Aorta (tissue), 5 donors: ENCODE results near the gene TRIM62. TPM values are rescaled to one million over a fixed set of nuclear protein-coding genes. Genes with fewer than 3 reads are reported as not detected.
A peak's percentile ranks its signal among the peaks of the same experiment; 100 is the strongest.
"Not testable (repeated sequence)": the region's sequence is repeated elsewhere in the genome, so short reads cannot be mapped to it uniquely, and the experiment has no call there.

Experiments used
- ATAC-seq: fragments of 200-7000 bp; cut with Tn5 transposase; one replicate; pipeline ENCODE4 v1.9.1; 2022; ENCODE audit warnings: moderate library complexity; ENCODE audit not compliant: low FRiP score
- DNase-seq, 2 donors: peaks; one replicate each; pipeline ENCODE4 v3.0.0-alpha.2; 2020
- H3K27ac ChIP-seq, 2 donors: one replicate each; pipeline ENCODE4 v1.5.1; 2013; ENCODE audit warnings: low read length in 2 of 2, mild to moderate bottlenecking in 2 of 2, moderate library complexity in 2 of 2, control low read depth in 1 of 2, inconsistent platforms in 1 of 2, low read depth in 1 of 2
- H3K27me3 ChIP-seq, 2 donors: one replicate each; pipeline ENCODE4 v1.6.1; 2013; ENCODE audit warnings: control low read depth in 1 of 2, low read length in 1 of 2, mild to moderate bottlenecking in 1 of 2, moderate library complexity in 1 of 2; ENCODE audit not compliant: insufficient read depth in 2 of 2, control insufficient read depth in 1 of 2
- H3K36me3 ChIP-seq, 2 donors: one replicate each; pipeline ENCODE4 v1.6.1; 2013; ENCODE audit warnings: control low read depth in 1 of 2, low read length in 1 of 2, mild to moderate bottlenecking in 1 of 2; ENCODE audit not compliant: insufficient read depth in 2 of 2, control insufficient read depth in 1 of 2
- H3K4me1 ChIP-seq, 2 donors: one replicate each; pipeline ENCODE4 v1.6.1; 2013; ENCODE audit warnings: low read length in 2 of 2, control low read depth in 1 of 2, mild to moderate bottlenecking in 1 of 2, moderate library complexity in 1 of 2; ENCODE audit not compliant: insufficient read depth in 2 of 2, control insufficient read depth in 1 of 2
- H3K4me3 ChIP-seq, 2 donors: one replicate each; pipeline ENCODE4 v1.5.1; 2013; ENCODE audit warnings: low read length in 2 of 2, control low read depth in 1 of 2, mild to moderate bottlenecking in 1 of 2
- H3K9me3 ChIP-seq: one replicate; pipeline ENCODE4 v1.6.1; 2013; ENCODE audit warnings: mild to moderate bottlenecking, low read length; ENCODE audit not compliant: control insufficient read depth
- WGBS, 2 donors: extraction: QIAGEN DNeasy Blood & Tissue Kit; methylation state at CpG; one replicate each; pipeline ENCODE4 v1.1.7; 2013; 5-methylcytosine and 5-hydroxymethylcytosine counted together
- intact Hi-C, 2 donors: fragments of 100-400 bp; cut with DNase I; formaldehyde crosslinking; loops; one replicate each; pipeline versions ENCODE4 v1.14.2 to v1.15.0; 2022
- polyA plus RNA-seq, 2 donors: library from polyadenylated mRNA; stranded (reverse); fragments of 200-250 nt; gene quantifications; one replicate each; pipeline ENCODE4 v1.2.3, GENCODE V29; 2013
- total RNA-seq, 2 donors: library from RNA; stranded (reverse); fragmentation: NEBNext Ultra II Directional; extraction: Animal tissue kit (Norgen Biotek cat#: 25700); gene quantifications; one replicate each; pipeline ENCODE4 v1.2.1, GENCODE V29; 2021
- donor health status: healthy with polysubstance abuse.
- donor health status: Bipolar disorder and iron deficiency.
- donor health status: DM: no; HTN: no; CAD: no.
- donor health status: DM: no; HTN: no; CAD: no.
- donor health status: DM: yes; HTN: yes; CAD: no.

TRIM62 gene
- total and polyA plus RNA-seq, 4 donors = 1.0 to 8.0 (median 6.7) TPM

DNA sequence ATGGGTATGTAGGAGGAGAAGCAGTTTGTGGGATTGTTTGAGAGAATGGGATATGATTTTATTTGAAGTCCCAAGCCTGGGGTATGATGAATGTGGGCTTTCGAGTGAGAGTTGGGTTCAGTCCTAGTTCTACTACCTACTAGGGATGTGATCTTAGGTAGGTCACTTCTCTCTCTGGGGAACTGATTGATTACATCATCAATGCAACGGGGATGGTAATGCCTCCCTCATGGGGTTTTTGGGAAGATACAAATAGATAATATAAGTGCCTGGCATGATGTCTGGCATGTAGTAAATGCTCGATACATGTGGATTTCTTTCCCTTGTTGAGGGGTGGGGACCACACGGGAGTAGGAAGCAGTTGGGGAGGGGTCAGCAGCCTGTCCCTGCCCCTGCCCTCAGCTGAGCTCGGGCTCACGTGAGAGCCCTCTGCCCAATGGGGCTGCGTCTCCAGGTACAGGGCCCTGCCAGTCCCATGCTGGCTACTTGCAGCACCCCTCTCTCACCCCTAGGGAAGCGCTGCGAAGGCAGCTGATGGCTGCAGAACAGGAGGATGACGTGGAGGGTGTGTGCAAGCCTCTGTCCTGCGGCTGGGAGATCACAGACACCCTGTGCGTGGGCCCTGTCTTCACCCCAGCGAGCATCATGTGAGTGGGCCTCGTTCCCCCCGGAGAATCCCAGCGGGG is 62.2 kb downstream of the TRIM62 start:
- H3K36me3 ChIP-seq = no peaks in the 10 kb centered on the region
- no peaks in the 10 kb centered on the region for H3K27me3 ChIP-seq
- H3K4me1 ChIP-seq = no peaks in the 10 kb centered on the region
- H3K27ac ChIP-seq = no peak overlapping the region
- ATAC-seq (no peak), DNase-seq (no peak)
- intact Hi-C loops = loop anchor here in 1 of 2 donors (10.0 kb wide), 1 partner anchor 175 kb away; no protein-coding TSS in a partner anchor
- H3K9me3 ChIP-seq = no peaks in the 10 kb centered on the region
- H3K4me3 ChIP-seq = no peak overlapping the region
- WGBS, 2 donors = 58% methylated on average over 15 to 16 of the region's 16 CpGs

- Histone ChIP-seq H3K27ac (no peak overlapping the region), H3K9me3 (no peaks in the 10 kb centered on the region), H3K4me3 (no peak overlapping the region), H3K36me3 (no peaks in the 10 kb centered on the region), H3K4me1 (no peaks in the 10 kb centered on the region), H3K27me3 (no peaks in the 10 kb centered on the region)
- no peak for DNase-seq
- no peak for ATAC-seq
- WGBS, 2 donors = 72 to 94% methylated on average over 2 of the region's 2 CpGs
- intact Hi-C loops = no loop called here
Observed at GRCh38 chr1:33119050-33119449, 62.8 kb downstream of the TRIM62 start.

DNA sequence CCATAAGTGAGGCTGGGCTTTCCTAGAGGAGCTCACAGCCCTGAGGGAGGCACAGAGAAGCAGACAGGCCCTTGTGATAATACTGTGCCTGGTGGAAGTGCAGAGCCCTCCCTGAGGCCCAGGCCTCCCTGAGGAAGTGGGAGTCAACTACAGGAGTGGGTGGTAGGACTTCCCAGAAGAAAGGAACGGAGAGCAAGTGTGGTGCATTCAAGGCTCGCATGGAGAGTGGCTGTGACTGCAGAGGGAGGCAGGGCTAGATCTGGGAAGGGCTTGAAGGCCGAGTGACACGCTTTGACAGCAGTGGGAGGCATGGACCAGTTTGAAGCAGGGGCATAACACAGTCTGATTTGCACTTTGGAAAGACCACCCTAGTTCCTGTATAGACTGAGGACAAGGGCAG is 63.6 kb downstream of the TRIM62 start:
- WGBS, 2 donors = 69 to 70% methylated on average over 4 of the region's 4 CpGs
- H3K4me3 ChIP-seq = no peak overlapping the region
- ATAC-seq = no peak
- no peak for DNase-seq
- intact Hi-C loops = no loop called here
- H3K4me1 ChIP-seq = no peaks in the 10 kb centered on the region
- no peaks in the 10 kb centered on the region for H3K9me3 ChIP-seq
- no peaks in the 10 kb centered on the region for H3K36me3 ChIP-seq
- H3K27ac ChIP-seq = no peak overlapping the region
- no peaks in the 10 kb centered on the region for H3K27me3 ChIP-seq

- DNase-seq (no peak), ATAC-seq (no peak)
- Histone ChIP-seq H3K9me3 (no peaks in the 10 kb centered on the region), H3K27ac (no peak overlapping the region), H3K36me3 (no peaks in the 10 kb centered on the region), H3K4me1 (no peaks in the 10 kb centered on the region), H3K4me3 (no peak overlapping the region), H3K27me3 (no peaks in the 10 kb centered on the region)
- intact Hi-C loops = no loop called here
- WGBS, 2 donors = 87 to 89% methylated on average over 13 of the region's 13 CpGs
Observed at GRCh38 chr1:33117440-33118085, 64.3 kb downstream of the TRIM62 start.

- no peak for ATAC-seq
- H3K36me3 ChIP-seq = no peaks in the 10 kb centered on the region
- no peaks in the 10 kb centered on the region for H3K27me3 ChIP-seq
- no peak for DNase-seq
- intact Hi-C loops = no loop called here
- 31 to 33% methylated on average over 3 of the region's 3 CpGs for WGBS, 2 donors
- no peak overlapping the region for H3K27ac ChIP-seq
- H3K9me3 ChIP-seq = peaks cover 3% of the 10 kb centered on the region
- H3K4me3 ChIP-seq = no peak overlapping the region
- no peaks in the 10 kb centered on the region for H3K4me1 ChIP-seq
Observed at GRCh38 chr1:33111965-33112364, 69.9 kb downstream of the TRIM62 start.

DNA sequence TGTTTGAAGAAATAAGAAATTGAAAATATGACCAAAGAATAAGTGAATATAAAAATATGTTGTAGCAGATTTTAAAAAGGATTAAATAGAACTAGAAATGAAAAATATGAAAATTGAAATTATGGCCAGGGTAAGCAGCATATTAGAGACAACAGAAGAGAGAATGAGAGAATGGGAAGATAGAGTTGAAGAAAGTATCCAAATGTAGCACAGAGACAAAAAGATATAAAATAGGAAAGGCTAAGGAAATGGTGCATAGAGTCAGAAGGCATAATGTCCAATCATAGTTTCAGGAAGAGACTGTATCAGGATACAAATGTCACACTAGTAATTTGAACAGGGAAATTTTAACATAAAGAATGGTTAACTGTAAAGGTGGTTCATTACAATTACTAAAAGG is 71.4 kb downstream of the TRIM62 start:
- no peaks in the 10 kb centered on the region for H3K27me3 ChIP-seq
- H3K27ac ChIP-seq = no peak overlapping the region
- peaks cover 3% of the 10 kb centered on the region for H3K9me3 ChIP-seq
- H3K36me3 ChIP-seq = no peaks in the 10 kb centered on the region
- no peak overlapping the region for H3K4me3 ChIP-seq
- intact Hi-C loops = no loop called here
- H3K4me1 ChIP-seq = no peaks in the 10 kb centered on the region
- DNase-seq (no peak), ATAC-seq (no peak)

DNA sequence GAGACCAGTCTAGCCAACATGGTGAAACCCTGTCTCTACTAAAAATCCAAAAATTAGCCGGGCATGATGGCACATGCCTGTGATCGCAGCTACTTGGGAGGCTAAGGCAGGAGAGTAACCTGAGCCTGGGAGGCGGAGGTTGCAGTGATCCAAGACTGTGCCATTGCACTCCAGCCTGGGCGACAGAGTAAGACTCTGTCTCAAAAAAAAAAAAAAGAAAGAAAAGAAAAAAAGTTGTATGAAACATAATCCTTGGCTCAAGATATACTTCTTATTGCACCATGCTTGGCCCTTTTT is 81.8 kb downstream of the TRIM62 start:
- 88 to 90% methylated on average over 4 of the region's 4 CpGs for WGBS, 2 donors
- not testable (repeated sequence) for H3K36me3 ChIP-seq, H3K27ac ChIP-seq

GRCh38 chr1:33099290-33100118 is 82.3 kb downstream of the TRIM62 start:
- H3K4me3 ChIP-seq = no peak overlapping the region
- DNase-seq (peak in 1 of 2 donors; percentile 77), ATAC-seq (peak; percentile 40)
- peaks cover 0 to 2% of the 10 kb centered on the region in 2 donors for H3K36me3 ChIP-seq
- intact Hi-C loops = no loop called here
- no peaks in the 10 kb centered on the region for H3K27me3 ChIP-seq
- no peaks in the 10 kb centered on the region for H3K9me3 ChIP-seq
- WGBS, 2 donors = 59 to 75% methylated on average over 13 of the region's 13 CpGs
- no peaks in the 10 kb centered on the region for H3K4me1 ChIP-seq
- H3K27ac ChIP-seq = no peak overlapping the region

More for the DNA sequence above, 81.8 kb downstream of the TRIM62 start:
- H3K9me3 ChIP-seq, intact Hi-C loops, H3K4me1 ChIP-seq, DNase-seq, ATAC-seq, H3K4me3 ChIP-seq, H3K27me3 ChIP-seq: not testable (repeated sequence)
